ENCODE results near the gene IGSF3.
"Not testable (repeated sequence)": the region's sequence is repeated elsewhere in the genome, so short reads cannot be mapped to it uniquely, and the experiment has no call there.

The IGSF3 gene

DNA sequence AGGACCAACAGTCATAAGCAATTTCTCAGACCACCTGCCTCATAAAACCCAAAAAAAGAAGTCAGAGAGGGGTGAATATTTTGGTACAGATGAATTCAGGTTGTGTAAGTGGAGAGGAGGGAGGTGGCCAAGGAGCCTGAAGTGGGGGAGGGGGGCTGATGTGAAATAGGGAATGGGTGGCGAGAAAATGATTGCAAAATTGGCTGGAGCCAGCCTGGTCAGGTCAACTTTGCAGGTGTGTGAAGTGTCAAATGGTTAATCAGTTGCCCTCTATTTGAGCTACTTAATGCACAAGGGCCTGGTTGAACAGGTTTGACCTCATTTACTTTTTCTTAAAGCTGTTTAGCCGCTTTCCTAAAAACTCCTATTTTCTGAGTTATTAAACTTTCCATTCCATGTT is 38.1 kb downstream of the IGSF3 start:
- DNase-seq (ENCODE audit: low spot score): not testable (repeated sequence)

DNA sequence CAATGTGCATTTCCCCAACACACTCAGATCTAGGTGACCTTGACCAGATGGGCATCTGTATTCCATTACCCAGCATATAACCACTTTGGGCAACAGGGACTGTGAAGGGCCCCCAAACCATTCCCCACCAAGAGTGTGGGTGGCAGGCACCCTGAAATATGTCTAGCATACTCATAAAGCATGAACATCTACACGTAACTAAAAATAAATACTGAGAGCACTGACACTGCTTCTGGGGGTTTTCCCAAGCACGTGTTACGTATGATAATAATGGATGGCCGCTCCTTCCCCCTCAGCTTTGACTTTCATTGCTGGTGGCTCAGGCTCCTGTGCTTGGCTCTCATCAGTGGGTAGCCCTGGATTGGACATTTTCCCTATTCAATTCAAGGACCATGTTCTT is 39.1 kb downstream of the IGSF3 start:
- DNase-seq (ENCODE audit: low spot score): no peak

DNA sequence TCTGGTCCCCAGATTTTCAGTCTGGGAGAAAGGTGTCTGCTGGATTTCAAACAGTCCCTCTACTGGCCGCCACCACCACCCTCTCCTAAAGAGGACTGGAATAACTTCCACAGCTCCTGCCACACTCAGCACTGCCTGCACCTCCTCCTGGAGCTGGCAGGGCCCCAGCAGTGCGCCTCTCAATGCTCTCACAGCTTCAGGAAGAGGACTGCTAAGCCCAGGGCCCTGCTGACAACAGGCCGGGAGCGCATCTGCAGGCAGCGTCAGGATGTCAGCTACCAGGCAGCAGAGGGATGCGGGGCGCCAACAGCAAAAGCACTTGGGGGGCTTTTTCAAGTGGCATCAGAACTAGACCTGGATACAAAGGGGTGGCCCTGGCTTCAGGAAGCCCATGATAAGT is 40.2 kb downstream of the IGSF3 start:
- not testable (repeated sequence) for DNase-seq (ENCODE audit: low spot score)

DNA sequence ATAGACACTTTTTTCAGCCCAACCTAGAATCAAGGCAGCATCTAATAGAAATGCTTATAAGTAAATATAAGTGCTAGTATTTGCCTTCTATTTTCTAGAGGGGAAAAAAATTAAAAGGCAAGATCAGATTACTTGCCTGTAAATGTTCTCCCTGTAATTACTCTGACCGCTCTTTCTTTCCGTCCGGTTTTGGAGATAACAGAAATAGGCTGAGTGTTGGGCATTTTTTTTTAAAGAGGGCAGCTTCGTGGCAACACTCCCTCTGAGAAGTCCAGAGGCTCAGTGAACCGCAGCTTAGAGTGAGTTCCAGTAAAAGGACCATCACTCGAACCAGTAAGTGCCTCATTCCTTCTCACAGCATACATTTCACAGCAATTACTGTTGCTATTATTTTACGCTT is 40.6 kb downstream of the IGSF3 start:
- not testable (repeated sequence) for DNase-seq (ENCODE audit: low spot score)

DNA sequence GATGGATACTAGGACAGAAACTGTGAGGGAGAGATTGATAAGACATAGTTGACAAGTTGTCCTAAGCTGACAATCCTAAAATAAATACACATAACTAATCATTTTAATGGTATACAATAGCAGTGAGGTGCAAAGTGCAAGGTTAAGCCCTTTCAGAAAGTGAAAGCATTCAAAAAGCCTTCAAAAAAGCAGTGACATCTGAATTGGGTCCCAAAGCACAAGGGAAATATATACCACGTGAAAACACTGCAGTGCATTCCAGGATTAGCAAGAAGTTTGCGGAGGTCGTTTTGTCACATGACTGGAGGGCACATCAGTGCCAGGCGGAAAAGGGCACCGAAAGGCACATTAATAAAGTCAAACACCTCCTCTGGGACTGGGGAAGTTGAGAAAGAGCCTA is 42.4 kb downstream of the IGSF3 start:
- DNase-seq (ENCODE audit: low spot score): not testable (repeated sequence)

DNA sequence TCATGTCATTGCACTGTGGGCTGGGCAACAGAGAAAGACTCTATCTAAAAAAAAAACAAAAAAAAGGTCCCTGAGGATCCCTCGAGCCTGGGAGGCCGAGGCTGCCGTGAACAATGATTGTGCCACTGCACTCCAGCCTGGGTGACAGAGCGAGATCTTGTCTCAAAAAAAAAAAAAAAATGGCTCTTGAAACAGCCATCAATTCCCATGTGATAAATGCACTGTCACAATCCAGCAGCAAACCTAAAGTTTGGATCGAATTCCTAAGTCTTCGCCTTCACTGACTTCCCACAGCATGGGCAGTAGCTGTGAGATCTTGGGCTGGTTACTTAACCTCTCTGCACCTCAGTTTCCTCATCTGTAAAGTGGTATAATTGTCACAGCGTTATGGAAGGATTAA is 43.5 kb downstream of the IGSF3 start:
- DNase-seq (ENCODE audit: low spot score): no peak

DNA sequence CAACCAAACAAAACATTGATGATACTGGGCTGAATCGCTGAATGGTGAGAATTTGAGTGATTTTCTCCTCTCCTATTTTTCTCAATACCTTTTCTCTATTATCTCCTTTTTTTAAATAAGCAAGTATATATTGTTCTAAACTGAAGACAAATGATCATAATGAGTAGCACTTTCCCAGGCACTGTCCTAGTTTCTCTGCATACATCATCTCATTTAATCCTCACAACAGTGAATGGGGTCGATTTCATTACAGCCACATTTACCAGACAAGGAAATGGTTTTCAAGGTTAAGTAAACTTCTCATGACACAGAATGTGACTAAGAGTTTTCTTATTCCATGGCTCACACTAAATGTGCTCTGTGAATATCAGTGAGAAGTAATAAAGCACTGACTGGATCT is 45.0 kb downstream of the IGSF3 start:
- DNase-seq (ENCODE audit: low spot score): not testable (repeated sequence)

DNA sequence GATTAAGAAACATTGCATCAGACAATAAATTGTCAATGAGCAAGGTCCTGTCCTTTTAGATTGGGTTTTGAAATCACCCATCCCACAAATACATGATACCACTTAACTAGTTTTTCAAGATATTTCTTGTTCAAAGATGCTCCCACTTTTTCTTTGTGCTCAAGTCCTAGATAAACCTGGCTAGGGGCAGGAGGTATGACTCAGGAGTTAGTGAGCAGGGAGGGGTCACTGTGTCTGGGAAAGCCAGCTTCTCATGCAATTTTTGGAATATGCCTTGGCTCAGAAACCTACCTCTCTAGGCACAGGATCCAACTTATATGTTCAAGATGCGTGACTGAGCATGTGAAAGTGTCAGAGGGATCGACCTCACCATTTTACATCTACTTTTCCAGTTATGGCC is 45.8 kb downstream of the IGSF3 start:
- DNase-seq (ENCODE audit: low spot score): not testable (repeated sequence)

DNA sequence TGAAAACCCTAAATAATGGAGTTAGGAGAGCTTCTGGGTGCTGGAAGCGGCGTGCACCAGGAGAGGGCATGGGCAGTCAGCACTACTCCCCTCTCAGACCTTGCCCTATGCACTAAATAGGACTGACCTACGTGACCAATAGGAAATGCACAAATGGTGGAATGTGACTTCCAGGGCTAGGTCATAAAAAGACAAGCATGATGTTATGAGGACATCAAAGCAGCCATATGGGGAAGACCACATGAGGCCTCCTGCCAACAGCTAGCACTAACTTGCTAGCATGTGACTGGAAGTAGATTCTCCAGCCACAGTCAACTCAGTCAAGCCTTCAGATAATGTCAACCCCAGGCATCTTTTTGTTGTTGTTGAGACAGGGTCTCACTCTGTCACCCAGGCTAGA is 47.1 kb downstream of the IGSF3 start:
- DNase-seq (ENCODE audit: low spot score): not testable (repeated sequence)

DNA sequence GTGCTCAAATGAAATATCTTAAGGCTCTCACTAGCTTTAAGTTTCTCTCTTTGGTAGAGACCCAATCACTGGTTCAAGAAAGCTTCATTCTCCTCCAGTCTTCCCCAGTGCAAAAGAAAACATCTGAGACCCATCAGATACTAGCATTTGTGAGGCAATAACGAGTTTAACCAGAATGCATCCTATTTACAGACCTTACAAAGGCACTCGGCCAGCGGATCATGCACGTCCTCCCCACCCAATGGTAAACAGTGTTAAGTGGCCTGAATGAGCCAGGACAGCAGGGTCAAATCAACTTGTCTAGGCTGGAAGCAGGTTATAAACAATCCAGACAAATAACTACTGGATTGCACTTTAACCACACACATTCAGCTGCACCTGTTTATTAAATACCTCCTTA is 48.4 kb downstream of the IGSF3 start:
- not testable (repeated sequence) for DNase-seq (ENCODE audit: low spot score)

DNA sequence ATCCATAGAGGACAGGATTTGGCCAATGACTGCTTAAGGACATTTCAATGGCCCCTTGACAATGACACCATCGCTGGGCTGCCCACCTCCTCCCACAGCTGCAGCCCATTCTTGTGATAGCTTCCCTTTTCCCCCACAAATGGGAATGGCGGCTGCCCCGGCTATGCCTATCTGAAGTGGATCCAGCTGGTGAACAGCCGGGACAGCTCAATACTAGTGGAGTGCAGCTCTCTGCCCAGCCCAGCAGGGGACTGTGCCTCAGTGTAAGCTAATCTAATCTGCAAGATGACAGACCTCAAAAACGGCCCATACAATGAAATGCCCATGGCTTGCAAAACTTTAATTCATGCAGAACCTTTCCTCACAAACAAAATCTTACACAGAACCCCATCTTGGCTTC is 49.7 kb downstream of the IGSF3 start:
- not testable (repeated sequence) for DNase-seq (ENCODE audit: low spot score)

DNA sequence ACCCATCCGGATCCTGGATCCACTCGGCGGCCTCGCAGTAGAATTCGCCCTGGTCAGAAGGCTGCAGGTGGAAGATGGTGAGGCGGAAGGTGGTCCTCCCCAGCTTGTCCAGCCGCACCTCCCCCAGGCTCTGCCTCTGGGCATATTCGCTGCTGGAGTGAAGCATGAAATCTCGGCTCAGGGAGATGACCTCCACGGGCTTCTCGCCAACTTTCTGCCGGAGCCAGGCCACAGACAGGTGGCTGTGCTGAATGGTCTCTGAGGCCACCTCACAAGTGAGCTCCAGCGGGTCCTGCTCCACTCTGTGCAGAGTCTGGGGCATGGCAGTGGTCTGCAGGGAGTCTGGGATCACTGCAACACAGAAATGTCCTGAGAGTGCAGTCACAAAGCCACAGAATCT is 53.7 kb downstream of the IGSF3 start:
- not testable (repeated sequence) for DNase-seq (ENCODE audit: low spot score)

DNA sequence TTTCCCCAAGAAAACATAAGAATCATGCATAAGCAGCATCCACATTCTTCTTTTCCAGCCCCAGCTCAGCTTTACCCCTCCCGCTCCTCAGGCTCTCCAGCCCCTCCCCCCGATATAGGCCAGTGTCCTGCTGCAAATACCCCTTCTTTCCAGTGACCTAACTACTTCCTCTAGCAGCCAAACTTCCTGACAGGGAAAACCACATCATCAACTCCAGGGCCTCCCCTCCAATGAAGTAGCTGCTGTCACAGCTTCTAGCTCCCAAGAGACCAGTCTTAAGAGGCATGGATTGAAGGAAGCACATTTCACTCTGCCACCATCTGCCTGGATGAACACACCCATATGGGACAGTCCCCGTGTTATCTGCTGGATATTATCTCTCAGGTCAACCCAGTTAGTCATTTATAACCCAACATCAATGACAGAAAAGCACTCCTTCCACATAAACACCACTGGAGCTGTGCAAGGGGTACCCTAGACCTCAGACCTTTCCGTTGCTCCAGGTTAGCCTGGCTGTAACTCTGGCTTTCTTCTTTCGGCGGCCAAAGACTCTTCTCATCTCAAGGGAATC is 57.6 kb downstream of the IGSF3 start:
- not testable (repeated sequence) for DNase-seq (ENCODE audit: low spot score)

DNA sequence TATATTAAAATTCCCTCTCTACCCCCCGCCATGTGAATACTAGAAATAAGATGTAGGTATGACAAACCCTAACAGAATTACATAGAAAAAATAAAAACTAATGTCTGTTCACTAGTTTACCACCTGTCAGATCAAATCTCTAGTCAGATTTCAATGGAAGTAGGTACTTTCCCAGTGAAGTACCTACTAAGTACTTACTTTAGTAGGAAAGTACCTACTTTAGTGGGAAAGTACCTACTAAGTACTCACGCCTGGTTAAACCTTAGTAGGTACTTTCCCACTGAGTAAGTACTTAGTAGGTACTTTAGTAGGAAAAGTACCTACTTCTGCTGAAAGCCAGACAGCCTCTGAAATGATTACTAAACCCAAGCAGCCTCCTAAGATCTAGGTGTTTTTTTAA is 58.7 kb downstream of the IGSF3 start:
- DNase-seq (ENCODE audit: low spot score): not testable (repeated sequence)

DNA sequence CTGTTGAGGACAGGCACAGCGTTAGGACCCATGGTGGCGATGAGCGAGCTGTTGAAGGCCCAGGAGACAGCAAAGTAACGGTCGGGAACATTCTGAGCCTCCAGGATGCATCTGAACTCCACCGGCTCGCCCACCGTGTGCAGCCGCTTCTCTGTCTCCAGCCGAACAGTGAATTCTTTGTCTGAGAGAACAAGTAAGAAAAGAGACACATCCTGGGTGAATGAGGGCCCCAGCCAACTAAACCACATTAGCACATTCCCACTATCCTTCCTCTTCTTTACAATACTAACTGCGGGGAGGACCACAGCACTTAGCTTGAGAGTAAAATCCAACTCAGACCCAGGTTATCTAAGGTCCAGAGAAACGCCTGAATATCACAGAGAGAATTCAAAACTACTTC is 59.4 kb downstream of the IGSF3 start:
- DNase-seq (ENCODE audit: low spot score): not testable (repeated sequence)

DNA sequence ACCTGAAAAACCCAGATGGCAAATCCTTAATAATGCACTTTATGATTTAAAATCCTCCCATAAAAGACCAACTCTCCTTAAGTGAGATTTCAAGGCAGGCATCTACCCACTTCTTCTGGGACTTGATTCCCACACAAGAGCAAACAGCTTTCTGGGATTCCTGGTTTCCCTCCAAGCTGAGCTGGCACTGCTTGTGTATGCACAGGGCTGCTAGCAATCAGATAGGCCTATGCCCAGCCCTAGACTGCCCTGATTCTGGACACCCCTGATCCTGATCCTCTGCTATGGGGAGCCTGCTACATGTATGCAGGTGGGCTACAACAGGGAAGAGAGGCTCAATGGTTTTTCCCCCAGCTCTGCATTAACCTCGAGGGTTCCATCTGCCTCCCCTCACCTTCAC is 60.1 kb downstream of the IGSF3 start:
- DNase-seq (ENCODE audit: low spot score): not testable (repeated sequence)

DNA sequence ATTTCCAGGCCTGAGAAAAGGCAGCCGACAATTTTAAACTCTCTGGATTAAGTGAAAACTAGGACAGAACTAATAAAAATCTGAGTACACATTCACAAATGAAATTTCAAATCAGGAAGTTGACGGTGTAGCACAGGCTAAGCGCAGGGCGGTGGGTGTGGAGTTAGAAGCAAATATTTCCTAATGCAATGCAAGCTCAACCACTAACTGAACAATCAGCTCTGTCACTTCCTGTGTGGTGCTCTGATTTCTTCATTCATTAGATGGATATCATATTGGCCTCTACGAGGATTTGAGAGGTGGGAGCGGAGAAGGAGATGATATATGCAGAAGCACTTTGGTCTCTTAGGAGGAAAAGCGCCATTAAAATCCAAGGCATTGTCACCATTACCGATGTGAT is 61.5 kb downstream of the IGSF3 start:
- DNase-seq (ENCODE audit: low spot score): not testable (repeated sequence)

DNA sequence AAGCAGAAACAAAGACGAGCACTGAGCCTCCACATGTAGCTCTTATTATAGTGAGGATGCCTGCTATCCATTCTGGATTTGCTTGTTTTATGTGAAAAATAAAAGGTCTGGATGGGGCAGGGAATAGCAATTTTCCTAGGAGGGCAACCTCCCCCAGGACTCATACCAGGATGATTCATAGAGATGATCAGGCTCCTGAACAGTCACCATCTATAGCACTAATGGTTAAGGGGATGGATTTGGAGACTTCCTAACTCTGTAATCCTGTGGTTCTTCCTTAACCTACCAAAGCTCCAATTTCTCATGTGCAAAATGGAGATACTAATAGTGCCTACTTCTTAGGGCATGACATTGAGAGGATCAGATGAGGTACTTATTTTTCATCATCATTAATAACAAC is 62.2 kb downstream of the IGSF3 start:
- DNase-seq (ENCODE audit: low spot score): no peak

DNA sequence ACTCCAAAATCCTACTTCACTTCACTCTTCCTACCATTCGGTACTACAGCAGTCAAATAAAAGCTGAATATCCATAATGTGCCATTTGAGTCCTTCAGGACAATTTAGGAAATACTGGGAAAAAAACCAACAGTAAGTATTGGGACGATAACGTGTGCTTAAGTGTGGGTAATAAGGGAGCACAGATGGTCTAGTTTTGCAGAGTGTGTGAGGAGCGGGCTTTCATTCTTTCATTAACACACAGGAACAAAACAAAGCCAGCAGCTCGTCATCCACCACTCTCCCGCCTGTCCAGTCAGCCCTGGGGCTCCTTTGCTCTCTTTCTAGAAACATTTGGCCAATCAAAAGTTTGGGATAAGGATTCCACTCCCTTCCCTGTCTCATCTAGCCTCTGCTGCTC is 63.1 kb downstream of the IGSF3 start:
- not testable (repeated sequence) for DNase-seq (ENCODE audit: low spot score)

DNA sequence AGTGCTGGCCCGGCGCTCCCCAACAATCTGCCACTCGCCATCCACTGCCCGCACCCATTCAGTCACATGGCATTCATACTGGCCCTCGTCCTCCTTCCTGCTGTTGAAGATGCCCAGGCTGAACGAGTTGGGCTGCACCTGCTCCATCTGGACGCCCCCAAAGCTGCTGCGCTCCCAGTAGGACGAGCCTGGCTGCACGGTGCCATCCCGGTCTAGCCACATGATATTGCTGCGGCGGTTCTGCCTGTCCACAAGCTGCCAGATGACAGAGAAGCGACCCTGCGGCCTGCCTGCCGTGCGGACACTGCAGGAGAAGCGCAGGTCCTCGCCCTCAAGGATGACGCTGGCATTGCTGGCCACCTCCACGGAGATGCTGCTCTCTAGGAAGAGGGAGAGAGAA is 63.9 kb downstream of the IGSF3 start:
- DNase-seq (ENCODE audit: low spot score): not testable (repeated sequence)

DNA sequence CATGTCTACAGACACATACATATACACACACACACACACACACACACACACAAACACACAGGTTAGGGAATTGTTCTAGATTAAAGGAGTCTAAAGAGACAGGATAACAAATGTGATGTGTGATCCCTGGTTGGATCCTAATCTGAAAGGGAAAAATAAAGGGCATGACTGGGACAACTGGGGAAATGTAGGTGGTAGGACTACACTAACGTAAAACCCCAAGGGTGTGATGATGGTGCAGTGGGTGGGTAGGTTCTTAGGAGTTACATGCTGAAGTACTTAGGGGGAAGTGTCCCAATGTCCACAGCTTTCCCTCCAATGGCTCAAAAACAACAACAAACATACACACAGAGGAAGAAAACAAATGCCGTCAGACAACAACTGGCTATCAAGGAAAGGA is 68.2 kb downstream of the IGSF3 start:
- DNase-seq (ENCODE audit: low spot score): not testable (repeated sequence)

DNA sequence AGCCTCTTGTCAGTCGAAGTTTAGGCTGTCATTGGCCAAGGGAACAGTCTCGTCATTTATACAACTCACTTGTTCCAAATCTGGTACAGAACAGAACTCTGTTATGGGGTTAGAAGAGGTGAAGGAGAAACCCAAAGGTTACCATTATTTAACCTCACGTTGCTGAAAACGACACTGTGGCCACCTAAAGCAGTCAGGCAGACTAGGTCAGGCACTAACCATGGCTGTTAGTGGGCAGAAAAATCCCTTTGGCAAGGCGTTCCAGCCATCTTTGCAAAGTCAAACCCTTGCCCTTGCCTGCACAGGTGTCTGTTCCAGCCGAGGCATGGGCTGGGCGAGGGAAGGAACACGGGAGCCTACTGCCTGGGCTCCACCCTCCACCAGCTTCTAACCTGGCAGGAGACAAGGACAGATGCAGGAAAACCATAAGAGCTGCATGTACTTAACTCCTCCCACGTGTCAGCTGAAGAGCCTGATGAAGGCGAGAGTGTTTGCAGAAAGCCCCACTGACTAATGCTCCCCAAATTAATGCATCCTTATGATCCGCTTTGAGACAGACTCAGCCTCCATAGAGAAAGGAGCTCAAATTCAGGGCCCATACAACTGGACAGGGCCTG is 69.0 kb downstream of the IGSF3 start:
- DNase-seq (ENCODE audit: low spot score): not testable (repeated sequence)

DNA sequence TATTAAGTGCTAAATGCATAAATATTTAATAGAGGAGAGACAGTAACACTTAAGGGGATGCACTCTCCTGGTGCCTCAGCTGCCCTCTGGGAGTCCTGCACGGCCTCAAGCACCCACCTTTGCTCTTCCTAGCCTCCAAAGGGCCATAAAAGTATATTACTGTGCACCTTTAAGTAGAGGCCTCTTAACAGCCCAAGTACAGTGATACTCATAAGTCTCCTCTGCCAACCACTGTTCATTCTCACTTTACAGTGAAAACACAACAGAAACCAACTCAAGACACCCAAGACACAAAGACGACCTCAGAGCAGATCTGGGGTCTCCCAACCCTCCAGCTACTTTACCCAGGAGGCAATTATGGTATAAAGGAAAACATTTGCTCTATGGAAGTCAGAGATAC is 70.1 kb downstream of the IGSF3 start:
- not testable (repeated sequence) for DNase-seq (ENCODE audit: low spot score)

DNA sequence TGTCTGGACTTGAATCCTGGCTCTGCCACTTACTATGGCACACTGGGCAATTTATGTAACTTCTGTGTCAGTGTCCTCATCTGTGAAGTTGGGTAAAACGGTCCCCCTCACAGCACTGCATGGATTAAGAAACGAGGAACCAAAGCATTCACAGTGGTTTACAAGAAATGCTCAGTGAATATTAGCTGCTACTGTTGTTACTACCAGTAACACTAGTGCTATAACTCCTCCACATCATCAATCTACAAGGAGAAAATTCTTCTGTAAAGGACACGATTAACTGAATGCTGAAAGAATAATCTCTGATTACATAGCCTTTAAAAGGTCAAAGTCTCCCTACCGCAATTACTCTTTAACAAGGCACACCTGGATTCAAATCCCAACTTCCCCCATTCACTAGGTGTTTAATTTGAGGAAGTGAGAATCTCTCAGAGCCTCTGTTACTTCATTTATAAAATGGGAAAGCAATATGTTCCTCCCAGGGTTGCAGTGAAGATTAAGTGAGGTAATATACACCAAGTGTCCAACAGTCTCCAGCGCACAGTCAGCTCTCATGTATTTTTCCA is 70.7 kb downstream of the IGSF3 start:
- not testable (repeated sequence) for DNase-seq (ENCODE audit: low spot score)
